GM21786 (cell line): ENCODE results near the gene SLC4A2.

Experiments used
- ATAC-seq: cut with Tn5 transposase; IDR thresholded peaks from one replicate; pipeline ENCODE4 v1.9.1; 2021; ENCODE audit not compliant: unreplicated experiment

Gene SLC4A2

GRCh38 chr7:151045262-151045661, 14.1 kb upstream of the SLC4A2 start:
- ATAC-seq: no peak

- ATAC-seq: no peak
Measured at GRCh38 chr7:151045967-151046366, 13.4 kb upstream of the SLC4A2 start.

- no peak for ATAC-seq
Measured at GRCh38 chr7:151046603-151047573, 12.5 kb upstream of the SLC4A2 start.

DNA sequence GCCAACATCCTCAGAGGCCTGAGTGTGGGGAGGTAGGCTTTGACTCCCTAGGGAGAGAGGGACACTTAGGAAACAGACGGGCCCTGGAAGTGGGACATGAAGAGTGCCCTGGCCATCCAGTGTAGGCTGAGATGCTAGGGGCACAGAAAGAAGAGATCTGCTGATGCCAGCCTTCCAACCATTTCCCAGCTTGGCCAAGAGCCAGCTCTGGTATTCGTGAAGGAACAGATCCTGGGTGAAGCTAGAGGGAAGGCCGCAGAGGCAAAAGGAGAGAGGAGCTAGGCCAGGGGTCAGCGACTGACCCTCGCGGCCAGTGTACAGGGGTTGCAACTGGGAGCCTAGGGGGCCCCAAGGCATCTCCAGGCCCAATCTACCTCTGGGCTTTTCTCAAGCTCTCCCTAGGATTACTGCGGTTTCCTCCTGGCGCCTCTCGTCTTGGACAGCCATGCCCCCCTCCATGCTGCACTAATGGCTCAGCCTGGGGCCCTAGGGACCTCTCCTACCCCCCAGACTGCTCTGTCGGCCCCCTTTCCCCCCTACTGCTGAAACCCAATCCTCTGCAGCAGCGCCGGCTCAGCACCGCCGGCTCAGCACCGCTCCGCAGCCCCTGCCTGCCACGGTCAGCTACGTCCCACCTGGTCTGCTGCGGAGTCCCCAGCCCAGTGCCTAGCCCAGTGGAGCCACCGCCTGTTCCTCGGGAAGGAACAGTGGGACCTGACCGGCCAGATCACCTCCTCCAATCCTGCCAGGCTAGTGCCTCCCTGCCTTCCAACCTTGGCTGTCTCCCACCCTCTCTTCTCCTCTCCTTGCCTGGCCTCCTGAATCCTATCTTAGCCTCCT, 11.2 kb upstream of the SLC4A2 start, which contains the start of gene ASIC3:
TSS of gene ASIC3 (plus strand) at position 556 of the 840 bp plus-strand sequence. CDS start 355 bp downstream, outside the sequence.
- no peak for ATAC-seq

GRCh38 chr7:151048911-151049463, 10.4 kb upstream of the SLC4A2 start:
- ATAC-seq: no peak

GRCh38 chr7:151051108-151051507, 8.3 kb upstream of the SLC4A2 start:
- ATAC-seq: no peak

- ATAC-seq: no peak
Measured at GRCh38 chr7:151053096-151053495, 6.3 kb upstream of the SLC4A2 start.

GRCh38 chr7:151053751-151054150, 5.6 kb upstream of the SLC4A2 start:
- ATAC-seq: no peak

- ATAC-seq: no peak
Measured at GRCh38 chr7:151056283-151056665, 3.1 kb upstream of the SLC4A2 start.

GRCh38 chr7:151056666-151057505, 2.5 kb upstream of the SLC4A2 start:
- ATAC-seq: no peak

- peak; percentile 9 for ATAC-seq
Measured at GRCh38 chr7:151057506-151057988, 1.8 kb upstream of the SLC4A2 start, which contains the start of gene CDK5. CDK5 (minus strand) TSS chr7:151057897; CDS start chr7:151057848, 49 bp downstream.

- ATAC-seq: peak; percentile 90
Measured at GRCh38 chr7:151057989-151058780, 1.2 kb upstream of the SLC4A2 start.

GRCh38 chr7:151058781-151059366, 515 bp upstream of the SLC4A2 start:
- ATAC-seq: no peak

DNA sequence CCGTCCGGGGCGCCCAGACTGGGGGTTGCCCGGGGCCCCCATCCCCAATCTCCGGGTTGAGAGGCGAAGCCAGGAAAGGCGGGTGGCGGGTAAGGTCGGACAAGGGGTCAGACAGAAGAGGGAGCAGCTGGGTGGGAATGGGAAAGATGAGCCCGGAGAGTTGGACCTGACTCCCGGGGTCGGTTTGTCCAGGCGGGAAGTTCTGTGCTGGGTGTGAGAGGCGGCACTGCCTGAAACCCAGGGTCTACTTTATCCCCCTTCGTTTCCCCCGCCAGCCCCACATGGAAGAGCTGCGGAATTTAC, 675 bp downstream of the SLC4A2 start:
- ATAC-seq: no peak

GRCh38 chr7:151060416-151061212, 1.2 kb downstream of the SLC4A2 start:
- no peak for ATAC-seq

DNA sequence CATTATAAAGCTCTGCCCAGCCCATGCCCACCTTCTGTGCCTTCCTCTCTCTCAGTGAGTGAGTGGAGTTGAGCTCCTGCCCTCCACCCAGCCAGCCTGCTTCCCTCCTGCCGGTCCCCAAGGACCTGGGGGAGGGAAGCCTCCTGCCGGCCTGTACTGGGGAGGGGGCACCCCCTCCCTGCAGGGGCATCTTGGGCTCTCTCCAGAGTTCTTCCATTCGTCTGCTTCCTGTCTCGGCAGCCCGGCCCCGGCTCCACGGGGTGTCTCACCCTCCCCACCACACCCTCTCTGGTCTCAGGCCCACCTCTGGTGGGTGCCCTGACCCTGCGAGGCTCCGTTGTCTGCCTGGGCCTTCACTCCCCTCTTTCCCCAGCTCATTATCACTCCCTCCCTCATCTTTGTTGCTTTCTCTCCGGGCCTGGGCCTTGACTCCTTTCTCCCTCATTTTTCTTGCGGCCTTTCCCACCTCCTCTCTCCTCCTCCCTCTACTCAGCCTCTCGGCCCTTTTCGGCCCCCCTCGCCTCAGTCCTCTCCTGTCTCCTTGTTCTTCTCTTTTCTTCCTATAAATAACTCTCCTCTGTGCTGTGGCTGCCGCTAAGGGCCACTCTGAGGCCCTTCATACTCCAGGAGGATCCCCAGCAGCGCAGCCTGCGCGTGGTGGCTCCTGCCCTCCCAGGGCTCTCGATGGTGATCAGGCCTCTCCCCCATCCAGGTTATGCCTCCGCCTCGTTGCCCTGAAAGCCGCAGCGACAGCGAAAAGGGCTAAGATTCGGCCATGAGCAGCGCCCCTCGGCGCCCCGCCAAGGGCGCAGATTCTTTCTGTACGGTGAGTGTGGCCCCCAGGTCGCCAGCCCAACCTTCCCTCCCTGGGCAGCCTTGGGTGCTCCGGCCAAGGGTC, 2.1 kb downstream of the SLC4A2 start:
- no peak for ATAC-seq

DNA sequence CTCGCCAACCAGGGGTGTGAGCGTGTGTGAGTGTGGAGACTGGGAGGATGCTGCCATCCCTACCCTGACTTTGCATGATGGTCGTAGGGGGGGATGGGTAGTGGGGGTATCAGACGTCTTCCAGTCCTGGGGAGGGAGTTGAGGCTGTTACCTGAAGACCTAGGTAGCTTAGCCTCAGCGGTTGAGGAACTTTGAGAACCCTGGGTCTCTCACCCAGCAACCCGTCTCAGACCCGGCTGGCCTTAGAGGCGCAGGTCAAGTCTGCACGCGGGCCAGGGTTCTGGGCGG, 2.7 kb downstream of the SLC4A2 start:
- ATAC-seq: no peak
